ENCODE measurements around the gene UBTD1. TPM values are rescaled to one million over a fixed set of nuclear protein-coding genes. Genes with fewer than 3 reads are reported as not detected.
"Not testable (repeated sequence)": the region's sequence is repeated elsewhere in the genome, so short reads cannot be mapped to it uniquely, and the experiment has no call there.

UBTD1 gene
- total RNA-seq, 1 donor from 2014 or later = 1.5 TPM

- intact Hi-C loops (cut with micrococcal nuclease) = no loop called here
Measured at GRCh38 chr10:97514344-97514743, 15.6 kb downstream of the UBTD1 start.

GRCh38 chr10:97515271-97515978 is 16.7 kb downstream of the UBTD1 start:
- intact Hi-C loops (cut with micrococcal nuclease) = no loop called here

- intact Hi-C loops (cut with micrococcal nuclease) = no loop called here
Measured at GRCh38 chr10:97517096-97517750, 18.5 kb downstream of the UBTD1 start.

- intact Hi-C loops (cut with micrococcal nuclease) = no loop called here
Measured at GRCh38 chr10:97517778-97518300, 19.1 kb downstream of the UBTD1 start.

GRCh38 chr10:97518301-97519043 is 19.7 kb downstream of the UBTD1 start:
- intact Hi-C loops (cut with micrococcal nuclease) = no loop called here

GRCh38 chr10:97519342-97519741 is 20.6 kb downstream of the UBTD1 start:
- intact Hi-C loops (cut with micrococcal nuclease) = no loop called here

- intact Hi-C loops (cut with micrococcal nuclease) = no loop called here
Measured at GRCh38 chr10:97520520-97520919, 21.8 kb downstream of the UBTD1 start.

GRCh38 chr10:97520978-97521761 is 22.4 kb downstream of the UBTD1 start:
- intact Hi-C loops (cut with micrococcal nuclease) = no loop called here

- intact Hi-C loops (cut with micrococcal nuclease) = no loop called here
Measured at GRCh38 chr10:97522071-97522470, 23.3 kb downstream of the UBTD1 start.

GRCh38 chr10:97522937-97523336 is 24.2 kb downstream of the UBTD1 start:
- intact Hi-C loops (cut with micrococcal nuclease) = no loop called here

GRCh38 chr10:97525086-97525485 is 26.4 kb downstream of the UBTD1 start:
- intact Hi-C loops (cut with micrococcal nuclease) = no loop called here

- intact Hi-C loops (cut with micrococcal nuclease) = no loop called here
Measured at GRCh38 chr10:97525683-97526110, 27.0 kb downstream of the UBTD1 start.

- intact Hi-C loops (cut with micrococcal nuclease) = not testable (repeated sequence)
Measured at GRCh38 chr10:97528876-97529275, 30.2 kb downstream of the UBTD1 start.

- intact Hi-C loops (cut with micrococcal nuclease) = no loop called here
Measured at GRCh38 chr10:97529685-97530465, 31.2 kb downstream of the UBTD1 start.

GRCh38 chr10:97531401-97531986 is 32.8 kb downstream of the UBTD1 start:
- intact Hi-C loops (cut with micrococcal nuclease) = no loop called here

GRCh38 chr10:97532935-97533671 is 34.4 kb downstream of the UBTD1 start:
- intact Hi-C loops (cut with micrococcal nuclease) = no loop called here

GRCh38 chr10:97533888-97534287 is 35.2 kb downstream of the UBTD1 start:
- intact Hi-C loops (cut with micrococcal nuclease) = loop anchor here (1.0 kb wide), 1 partner anchor 19 kb away; no protein-coding TSS in a partner anchor

GRCh38 chr10:97534746-97535367 is 36.1 kb downstream of the UBTD1 start:
- intact Hi-C loops (cut with micrococcal nuclease) = loop anchor here (1.0 kb wide), 1 partner anchor 18 kb away; no protein-coding TSS in a partner anchor
